ENCODE results near the gene CPT1B.

GRCh38 chr22:50526834-50527801, 51.1 kb downstream of the CPT1B start:
- TF ChIP-seq ZSCAN29 (IDR thresholded peaks at IDR 0.05) (no peak), SIX5 (IDR thresholded peaks at IDR 0.05; ENCODE audit: low read depth, low read length, severe bottlenecking) (no peak)
